HS-5 (cell line): ENCODE measurements around the gene HOXB4.

Experiments
- DNase-seq: peaks from one replicate; pipeline ENCODE4 v3.0.0-alpha.2; 2012; ENCODE audit warnings: low read depth

Gene HOXB4

DNA sequence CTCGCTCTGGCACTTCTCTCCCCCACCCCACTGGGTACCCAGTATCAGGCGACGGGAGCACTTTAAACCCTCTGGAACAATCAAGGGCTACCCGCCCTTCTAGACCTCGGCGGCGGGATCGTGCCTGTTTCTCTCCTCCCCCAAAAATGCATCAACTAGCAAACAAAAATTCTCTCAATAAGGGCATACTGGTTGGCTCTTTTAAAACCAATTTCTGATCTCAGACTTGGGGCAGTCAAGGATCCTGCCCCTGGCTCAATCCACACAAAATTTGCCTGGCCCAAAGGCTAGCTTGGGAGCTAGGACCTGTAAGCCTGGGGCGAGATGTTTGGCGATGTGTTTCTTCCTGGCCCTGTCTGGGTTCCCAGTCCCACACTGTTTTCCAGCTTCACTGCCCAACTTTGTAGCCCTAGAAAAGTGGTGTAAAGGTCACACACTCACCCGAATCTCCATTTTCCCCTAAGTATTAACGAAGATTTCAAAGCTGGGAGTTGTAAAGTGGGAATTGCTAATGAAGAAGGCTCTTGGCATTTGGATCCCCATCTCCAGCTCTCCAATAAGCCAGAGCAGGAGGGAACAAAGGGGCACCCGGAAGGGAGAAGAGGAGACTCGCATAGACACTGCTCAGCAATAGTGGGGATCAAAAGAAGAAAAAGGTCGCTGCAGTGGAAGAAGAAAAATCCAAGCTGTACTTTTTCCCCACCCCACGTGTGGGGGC lies 18.9 kb downstream of the HOXB4 start:
- no peak for DNase-seq

DNA sequence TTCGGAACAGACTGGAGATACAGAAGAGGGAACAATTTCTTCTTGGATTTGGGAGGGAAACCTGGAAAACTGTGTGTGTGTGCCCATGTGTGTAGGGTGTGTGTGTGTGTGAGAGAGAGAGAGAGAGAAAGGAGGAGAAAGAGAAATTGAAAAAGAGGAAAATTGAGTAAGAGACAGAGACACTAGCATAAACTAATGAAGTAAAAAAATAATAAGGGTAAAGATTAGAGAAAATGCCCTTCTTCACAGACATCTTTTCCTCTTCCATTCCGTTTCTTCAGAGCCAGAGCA lies 19.4 kb downstream of the HOXB4 start:
- DNase-seq: no peak

DNA sequence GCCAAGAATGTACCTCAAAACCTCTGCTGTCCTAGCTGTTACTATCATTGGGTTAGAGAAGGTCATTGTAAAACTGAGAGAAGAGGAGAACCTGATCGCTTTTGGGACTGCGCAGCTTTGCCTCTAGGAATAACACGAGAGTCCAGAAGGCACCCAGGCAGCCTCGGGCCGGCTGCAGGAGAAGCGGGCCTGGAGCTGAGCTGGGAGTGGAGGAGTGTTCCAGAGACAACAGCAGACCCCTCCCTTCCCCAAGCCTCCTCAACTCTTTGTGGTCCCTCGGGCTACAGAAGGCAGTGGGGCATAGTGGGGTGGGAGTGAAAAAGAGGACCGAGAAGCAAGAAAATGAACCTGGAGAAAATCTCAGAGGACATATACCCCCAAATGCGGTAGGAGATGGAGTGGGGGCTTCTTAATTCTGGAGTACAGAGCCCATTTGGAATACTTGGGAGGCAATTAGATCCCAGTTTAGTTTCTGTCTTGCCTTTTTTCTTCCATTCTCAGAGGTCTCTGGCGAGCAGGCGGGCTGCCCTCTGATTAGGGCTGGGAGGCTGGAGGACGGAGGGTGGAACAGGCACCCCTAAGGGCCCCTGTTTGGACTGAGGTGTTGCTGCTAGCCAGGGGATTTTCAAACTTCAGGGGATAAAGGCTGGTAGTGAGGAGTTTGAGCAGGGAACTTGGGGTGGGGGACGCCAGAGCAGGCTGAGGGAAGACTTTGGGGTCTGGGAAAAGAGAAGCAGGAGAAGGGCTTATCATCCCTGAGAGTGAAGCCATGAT lies 19.9 kb downstream of the HOXB4 start:
- no peak for DNase-seq

DNA sequence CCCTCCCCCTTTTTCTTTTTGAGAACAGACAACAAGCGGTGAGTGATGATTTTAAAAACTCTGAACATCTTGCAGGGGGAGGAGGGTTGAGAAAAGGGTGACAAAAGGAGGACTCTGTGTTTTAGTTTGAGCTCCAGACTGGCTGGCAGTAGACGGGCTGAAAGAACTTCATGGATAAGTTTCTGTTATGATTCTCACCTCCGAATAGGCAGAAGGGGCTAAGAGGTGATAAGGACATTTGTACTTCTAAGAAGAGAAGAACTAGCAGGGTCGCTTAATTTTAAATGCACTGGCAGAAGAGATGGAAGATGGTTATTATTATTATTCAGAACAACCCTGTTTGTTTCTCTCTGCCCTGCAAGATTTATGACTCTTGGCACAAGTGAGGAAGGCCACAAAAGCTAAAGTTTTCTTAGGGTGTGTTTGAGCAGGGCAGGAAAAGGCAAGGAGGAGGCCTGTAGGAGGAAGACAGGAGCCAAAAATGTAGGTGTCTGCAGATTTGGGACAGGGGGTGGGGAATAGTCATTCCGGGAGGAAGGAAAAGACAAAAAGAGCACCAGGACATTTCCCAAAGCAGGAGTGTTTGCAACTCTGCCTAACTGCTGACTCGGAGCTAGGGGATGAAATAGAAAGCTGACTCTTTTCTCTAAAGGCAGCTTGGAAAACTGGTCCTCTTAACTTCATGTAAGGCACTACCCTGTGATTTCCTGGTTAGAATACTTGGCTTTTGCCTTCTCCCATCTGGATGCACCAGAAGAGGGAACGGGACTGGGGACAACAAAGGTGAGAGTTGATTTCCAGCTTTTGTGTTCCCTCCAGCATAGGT lies 21.4 kb downstream of the HOXB4 start:
- no peak for DNase-seq

DNA sequence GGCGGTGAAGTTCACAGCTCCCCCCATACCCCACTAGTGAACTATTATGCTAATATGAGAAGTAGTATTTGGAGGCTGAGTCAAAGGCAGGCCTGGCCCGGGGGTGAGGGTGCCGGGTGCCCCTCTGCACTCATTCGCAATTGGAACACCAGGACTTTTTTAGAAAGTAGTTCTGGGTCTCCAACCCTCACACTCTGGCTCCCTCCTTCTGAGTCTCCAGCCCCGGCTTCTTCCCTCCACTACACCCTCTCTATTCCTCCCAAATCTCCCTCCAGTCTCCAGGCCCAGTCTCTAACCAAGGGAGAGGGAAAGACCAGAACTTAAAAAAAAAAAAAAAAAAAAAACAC lies 21.9 kb downstream of the HOXB4 start:
- DNase-seq: no peak

DNA sequence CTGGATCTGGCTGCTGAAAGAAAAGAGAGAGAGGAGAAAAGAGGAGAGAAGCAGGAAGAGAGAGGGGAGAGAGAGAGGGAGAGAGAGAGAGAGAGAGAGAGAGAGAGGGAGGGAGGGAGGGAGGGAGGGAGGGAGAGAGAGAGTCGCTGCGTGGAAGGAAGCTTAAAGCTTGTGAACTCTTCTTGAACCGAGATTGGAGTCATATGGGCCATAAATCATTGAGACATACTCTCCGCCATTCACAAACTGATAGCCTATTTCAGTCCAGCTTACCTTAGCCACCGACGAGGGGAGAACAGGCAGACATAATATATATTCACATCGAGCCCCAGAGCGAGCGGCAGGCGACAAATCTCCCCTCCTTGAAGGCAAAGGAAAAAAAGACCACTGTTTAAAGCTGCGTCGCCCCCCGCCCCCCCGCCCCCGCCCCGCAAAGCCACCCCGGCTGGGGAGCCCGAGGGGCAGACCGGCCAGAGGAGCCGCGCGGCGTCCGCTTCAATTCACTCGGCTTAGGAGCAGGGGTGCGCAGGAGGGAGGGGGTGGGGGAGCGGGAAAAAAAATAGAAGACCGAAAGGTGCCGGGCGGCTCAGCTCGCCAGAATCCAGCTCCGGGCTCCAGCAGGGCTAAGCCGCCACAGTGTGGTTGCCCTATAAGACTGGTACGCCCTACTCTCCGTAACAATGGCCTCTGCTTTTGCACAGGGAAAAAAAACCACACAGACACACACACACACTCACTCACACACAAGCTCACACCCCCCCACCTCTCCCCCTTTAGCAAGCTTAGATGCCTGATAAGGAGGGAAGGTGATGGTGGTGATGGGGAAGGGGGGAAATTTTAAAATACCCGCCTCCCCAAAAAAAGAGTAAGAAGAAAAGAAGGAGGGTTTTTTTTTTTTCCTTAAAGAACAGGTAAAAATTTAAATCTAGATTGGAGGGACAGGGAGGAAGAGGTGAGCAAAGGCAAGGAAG lies 22.6 kb downstream of the HOXB4 start:
- DNase-seq: no peak

DNA sequence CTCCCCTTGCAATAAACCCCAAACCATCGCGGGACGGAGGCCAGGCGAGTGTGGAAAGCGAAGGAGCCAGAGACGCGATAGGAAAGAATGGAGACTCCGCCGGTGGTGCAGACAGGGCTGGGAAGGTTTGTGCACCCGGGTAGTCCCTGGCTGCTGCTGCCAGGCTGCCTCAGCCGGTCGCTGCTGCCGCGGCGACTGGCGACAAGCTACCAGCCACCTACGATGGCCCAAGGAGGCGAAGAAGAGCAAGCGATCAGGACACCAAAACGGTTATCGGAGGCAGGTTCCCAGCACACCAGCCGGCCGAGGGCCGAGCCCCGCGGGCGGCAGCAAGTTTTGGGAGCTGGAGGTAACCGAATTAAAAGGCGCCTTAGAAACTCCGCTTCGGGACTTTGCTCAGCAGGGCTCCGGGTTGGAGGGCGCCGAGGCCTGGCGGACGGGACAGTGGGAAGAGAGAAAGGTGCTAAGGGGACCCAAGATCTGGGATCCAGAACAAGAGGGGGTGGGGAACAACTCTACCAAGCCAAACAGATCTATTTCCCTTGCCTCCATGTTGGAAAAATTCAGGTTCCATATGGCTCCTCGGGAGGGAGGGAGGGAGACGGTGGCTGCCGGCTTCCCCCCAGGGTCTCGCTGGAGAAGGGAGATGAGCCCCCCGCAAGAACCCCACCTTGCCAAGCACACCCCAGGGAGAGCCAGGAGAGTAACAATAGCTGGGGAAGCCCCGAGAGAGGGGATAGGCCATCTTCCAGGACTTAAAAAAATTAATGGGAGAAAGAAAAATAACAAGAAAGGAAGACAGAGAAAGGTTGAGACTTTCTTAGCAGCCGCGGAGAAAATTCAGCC lies 23.5 kb downstream of the HOXB4 start:
- no peak for DNase-seq

DNA sequence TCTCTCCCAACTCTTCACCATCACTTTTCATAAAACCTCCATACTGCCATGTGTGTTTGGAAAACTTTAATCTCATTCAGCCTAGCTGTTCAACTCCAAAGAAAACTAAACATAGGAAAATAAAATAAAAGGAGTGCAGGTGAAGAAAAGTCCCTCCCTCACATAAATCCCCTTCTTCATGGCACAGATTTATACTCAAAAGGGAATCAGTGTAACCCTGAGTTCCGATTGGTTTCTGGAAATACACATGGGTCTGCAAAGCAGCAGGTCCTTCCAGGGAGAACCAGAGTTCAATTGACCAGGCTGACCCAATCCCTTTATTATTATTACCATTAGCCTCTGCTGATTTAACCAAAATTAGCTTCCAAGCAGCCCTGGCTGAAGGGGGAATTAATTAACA lies 24.3 kb downstream of the HOXB4 start:
- DNase-seq: no peak

DNA sequence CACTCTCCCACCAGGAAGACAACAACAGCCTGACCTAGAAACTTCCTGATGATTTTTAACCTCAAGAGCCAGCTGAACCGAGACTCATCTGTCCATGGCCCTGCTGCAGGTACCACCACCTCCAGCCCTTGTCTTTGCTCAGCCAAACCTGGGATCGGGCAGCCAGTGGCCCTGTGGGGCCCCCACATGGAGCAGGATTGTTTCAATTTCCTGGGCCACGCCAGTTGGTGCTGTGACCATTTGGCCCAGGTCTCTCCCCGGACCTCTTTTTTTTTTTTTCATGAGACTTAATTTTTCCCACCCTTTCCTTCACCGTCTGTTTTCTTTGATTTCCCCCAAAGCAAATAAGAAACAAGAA lies 25.0 kb downstream of the HOXB4 start:
- no peak for DNase-seq

DNA sequence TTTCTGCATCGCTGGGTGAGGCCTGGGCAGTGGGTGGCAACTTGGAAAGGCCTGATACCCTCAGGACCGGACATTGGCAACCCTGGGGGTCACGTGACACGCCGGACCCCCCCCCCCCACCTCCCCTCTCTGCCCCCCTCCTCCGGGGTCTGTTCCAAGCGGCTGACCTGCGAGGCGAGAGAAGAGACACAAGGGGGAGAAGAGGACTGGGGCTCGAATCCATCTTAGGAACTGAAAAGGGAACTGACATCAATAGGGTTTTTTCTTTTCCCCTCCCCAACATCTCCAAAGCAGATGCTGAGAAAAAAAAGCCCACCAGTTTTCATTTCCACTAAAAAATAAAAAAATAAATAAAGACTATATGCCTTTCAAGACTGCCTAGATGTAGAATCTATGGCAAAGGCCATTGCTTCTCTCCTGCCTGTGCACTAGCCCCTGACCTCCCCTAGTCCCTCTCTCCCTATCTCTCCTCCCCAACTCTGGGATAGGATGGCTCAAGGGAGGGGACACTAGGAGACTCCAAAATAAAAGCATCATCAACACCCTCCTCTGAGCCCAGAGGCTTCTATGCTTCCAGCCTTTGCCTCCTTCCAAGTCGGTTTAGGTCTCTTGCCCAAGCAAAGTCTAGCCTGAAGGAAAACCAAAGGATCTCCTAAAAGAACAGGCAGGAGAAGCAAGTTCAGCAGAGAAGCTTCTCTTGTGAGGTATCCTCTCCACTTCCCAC lies 25.5 kb downstream of the HOXB4 start:
- DNase-seq: no peak

DNA sequence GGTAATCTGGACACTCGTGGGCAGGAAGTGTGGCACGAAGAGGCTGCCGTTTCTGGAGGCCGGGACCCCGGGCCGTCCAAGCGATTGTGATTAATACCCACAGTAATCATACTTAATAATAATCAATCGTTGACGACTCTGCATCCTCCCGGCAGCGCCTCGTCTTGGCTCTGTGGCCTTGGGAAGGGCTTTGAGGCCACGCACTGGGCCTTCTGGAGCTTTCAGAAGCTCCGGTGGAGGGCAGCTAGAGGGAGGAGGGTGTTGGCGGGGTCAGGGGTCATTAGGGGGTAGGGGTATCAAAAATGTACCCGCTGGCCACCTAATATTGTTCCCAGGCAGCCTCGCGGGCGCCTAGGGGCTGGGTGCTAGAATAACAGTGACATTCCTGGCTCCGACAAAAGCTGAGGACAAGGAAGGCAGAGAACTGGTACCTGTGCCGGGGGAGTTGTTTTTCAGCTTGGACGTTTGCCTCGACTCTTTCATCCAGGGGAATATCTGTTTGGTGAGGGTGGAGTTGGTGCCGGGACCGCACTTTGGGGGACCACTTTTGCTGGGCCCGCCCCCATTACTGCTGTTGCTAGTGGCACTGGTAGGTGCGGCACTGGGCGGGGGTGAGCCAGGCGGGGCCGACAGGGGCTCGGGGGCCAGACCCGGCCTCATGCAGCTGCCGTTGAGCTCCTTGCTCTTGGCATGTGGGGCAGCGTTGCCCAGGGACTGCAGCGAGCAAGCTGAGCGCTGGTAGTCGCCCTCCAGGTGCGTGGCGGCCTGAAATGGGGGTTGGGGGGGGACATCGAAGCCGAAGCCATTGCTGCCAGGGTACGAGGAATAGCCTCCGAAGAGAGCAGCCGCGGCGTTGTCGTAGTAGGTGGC lies 26.3 kb downstream of the HOXB4 start:
- DNase-seq: no peak

DNA sequence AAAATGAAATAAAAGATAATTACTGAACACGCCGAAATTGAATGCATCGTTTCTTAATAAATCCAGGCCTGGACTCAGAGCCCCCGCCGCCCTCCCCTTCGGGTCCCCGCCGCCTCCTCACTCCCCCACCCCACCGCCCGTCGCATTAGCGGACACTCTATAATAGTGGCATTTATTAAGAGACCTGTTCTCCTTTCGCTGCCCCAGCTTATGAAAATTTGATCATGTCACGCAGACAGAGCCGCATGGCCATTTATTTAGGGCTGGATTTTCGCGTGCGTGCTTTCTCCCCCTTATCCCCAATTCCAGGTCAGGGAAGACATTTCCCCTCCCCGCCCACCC lies 27.0 kb downstream of the HOXB4 start:
- no peak for DNase-seq

DNA sequence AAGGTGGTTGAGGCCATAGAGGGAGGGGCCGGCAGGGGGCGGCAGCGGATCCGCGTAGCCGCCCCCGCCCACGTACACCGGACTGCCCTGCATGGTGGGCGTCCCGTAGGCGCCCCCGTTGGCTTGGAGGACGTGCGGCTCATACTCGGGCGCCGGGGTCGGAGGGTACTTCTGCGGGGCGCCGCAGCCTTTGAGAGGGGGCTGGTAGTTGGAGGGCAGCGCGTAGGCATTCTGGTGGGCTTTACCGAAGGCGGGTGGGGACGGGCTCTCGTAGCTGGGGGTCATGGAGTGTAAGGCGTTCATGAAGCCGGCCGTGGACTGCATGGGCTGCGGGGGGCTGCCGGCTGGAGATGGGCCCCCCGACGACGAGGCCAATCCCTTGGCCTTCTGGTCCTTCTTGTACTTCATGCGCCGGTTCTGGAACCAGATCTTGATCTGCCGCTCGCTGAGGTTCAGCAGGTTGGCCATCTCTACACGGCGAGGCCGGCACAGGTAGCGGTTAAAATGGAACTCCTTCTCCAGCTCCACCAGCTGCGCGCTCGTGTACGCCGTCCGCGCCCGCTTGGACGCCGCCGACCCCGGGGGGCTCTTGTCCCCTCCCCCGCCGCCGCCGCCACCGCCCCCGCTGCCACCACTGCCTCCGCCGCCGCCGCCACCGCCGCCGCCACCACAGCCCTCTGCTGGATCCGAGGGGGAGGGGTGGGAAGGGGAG lies 27.5 kb downstream of the HOXB4 start:
- DNase-seq: no peak

DNA sequence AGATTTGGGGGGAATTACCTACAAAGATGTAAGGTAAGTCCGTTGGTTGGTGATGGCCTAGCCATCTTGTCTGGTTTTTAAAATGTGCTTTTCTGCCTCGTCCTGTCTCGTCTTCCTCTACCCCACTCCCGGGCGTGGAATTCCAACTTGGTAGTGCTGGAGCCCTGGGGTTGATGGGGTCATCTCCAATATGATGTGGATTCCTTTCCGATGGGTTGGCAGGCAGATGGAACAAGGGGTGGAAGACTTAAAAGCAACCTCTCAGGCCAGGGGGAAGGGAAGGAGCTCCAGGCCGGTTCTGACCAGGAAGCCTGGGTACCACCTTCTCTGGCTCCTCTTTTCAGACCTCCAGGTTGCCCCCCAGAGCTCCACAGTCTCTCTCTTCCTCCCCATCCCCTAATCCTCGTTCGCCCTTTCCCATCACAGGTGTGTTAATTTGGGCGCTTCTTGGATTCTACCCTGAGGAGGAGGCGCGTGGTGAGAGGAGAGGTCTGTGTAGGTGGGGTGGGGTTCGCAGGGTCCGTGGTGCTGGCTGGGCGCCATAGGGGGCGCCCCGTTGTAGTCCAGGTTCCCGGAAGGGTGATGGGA lies 28.1 kb downstream of the HOXB4 start:
- DNase-seq: no peak

DNA sequence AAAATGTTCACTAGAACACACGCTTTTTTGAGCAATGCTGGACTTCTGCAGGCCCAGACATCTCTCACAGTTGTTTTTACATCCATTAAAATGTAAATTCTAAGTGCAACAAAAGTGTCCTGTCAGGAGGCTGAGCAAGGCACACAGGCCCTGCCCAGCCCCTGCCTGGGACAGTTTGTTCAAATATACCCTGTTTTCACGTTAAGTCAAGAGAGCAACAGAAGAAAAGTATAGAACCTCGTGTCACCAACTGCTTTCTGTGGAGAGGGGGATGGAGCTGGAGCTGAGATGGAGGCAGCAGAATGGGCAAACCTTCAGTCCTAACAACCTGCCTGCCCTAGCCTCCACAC lies 28.9 kb downstream of the HOXB4 start:
- DNase-seq: no peak

DNA sequence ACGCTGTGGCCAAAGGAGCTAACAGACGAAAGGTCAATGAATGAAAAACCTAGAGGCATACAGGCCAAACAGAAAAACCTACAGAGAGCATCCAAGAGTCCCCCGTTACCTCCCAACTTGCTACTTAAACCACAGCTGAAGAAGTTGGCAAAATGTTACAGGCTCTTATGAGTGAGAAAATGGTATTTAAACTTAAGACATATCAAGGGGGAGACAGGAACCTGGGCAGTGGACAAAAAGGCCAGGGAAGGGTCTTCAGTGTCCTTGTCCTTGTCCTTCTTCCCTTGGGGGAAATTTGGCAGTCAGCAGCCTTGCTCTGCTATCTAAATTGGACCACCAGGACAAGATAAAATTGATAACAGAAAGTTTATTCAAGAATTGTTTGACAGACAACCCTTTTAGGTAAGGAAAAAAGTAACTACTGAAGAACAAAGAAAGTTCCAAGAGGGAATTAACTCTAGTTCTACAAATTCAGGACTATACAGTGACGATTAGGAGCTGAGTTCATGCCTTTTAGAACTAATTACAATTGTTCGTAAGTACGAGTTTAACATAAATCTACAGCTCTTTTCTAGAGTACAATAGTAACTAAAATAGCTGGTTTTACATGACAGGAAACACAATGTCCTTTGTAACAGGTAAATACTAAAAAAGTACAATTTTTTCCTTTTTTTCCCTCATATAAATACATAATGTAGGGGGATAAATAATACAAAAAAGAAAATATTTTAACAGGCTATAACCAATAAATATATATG lies 29.4 kb downstream of the HOXB4 start:
- DNase-seq: no peak

DNA sequence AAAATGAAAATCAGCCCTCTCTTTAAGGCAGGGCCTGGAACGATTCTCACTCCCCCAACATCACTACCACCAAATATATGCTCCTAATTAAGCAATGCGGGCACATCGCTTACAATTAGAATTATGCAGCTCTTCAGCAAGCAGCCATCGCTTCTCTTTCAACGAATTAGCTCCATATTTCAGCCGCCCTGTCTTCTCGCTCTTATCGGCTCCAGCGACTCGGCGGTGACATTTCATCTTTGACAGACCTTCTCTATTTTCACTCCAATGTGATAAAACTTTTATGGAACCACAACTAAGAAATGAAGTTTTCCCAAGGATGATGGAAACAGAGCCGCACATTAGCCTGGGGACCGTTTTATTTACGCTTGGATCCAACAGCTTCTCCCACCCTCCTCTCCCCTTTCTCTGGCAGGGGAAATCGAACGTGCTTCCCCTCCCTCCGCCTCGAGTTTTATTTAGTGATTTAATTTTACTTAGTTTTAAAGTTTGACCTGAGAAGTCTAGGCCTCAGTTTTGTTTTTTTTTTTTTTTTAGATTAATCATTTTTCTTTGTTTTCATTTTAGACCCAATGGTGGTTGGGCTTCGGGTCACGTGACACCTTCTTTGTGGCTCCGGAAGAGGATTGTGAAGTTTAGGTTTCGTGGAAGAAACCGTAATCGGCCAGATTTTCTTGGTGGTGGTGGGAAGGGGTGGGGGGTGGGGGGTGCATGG lies 30.2 kb downstream of the HOXB4 start:
- DNase-seq: no peak
